Hematopoietic multipotent progenitor cell (in vitro differentiated cells): ENCODE data around the gene RGMB. TPM values are rescaled to one million over a fixed set of nuclear protein-coding genes. Genes with fewer than 3 reads are reported as not detected.

Experiments used
- DNase-seq, 3 donors: peaks; one replicate each; pipeline ENCODE4 v3.0.0-alpha.2; 2011 to 2015; ENCODE audit warnings: low read depth in 2 of 3, low spot score in 2 of 3
- total RNA-seq: library from RNA; depleted of rRNA; stranded (reverse); fragments of >200 nt; gene quantifications from one replicate; pipeline ENCODE4 v1.2.3, GENCODE V29; 2012

The RGMB gene
- total RNA-seq, 1 donor = under 0.01 TPM

DNA sequence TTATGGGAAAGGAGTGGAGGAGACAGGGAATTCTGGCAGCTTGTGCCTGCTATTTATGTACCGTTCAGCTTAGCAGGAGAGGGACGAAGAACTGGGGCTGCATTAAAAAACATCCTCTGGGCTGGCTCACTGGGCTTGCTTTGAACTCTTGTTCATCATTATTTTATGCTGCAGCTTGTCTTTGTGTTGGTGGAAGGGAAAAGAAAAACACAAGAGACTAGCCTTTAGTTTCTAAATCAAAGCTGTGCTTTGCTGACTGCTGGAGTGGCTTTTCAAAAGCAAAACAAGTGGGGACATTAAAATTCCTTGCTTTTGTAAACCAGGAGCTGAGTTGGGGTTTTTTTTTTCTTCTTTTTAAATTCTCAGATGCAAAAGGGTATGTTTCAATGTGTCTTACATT lies 5.9 kb upstream of the RGMB start:
- no peak for DNase-seq

DNA sequence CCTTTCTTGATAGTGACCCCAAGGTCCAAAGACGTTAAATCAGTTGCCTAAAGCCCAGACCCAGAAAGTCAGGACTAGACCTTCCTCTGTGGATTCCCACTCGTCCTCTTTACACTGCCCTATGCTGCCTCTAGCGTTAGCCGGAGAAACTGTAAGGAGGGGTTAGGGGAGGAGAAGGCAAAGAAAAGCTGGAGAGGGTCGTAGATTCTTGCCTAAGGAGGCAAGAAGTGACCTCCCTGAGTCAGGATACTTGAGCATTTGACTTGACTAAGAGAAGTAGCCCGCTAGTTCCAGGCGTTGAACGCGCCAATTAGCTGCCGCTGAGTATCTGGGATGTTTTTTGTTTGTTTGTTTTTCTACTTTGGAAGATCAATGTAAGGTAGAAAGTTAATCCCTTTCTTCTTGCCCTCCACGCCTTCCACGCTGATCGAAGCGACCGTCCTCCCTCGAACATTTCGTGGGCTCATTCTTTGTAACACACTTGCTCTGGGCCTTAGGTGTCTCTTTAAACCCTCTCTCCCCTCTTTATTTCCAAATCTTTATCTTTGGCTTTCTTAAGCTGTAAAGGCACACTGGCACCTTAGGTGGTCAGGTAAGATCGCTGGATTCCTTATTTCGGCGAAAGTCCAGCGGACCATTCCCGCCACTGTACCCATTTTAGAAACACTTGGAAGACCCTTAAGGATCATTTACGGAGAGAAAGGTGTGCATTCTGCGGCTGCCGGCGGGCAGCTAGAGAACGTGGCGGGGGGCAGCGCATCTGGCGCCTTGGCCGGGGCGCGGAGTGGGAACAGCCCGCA lies 5.1 kb upstream of the RGMB start:
- peak in 1 of 3 donors; percentile 43 for DNase-seq

GRCh38 chr5:98768960-98769209 lies 4.6 kb upstream of the RGMB start:
- no peak for DNase-seq

GRCh38 chr5:98769210-98769958 lies 4.1 kb upstream of the RGMB start:
- DNase-seq = peak in 2 of 3 donors; percentile 43 to 46

GRCh38 chr5:98769959-98770208 lies 3.6 kb upstream of the RGMB start:
- no peak for DNase-seq

- peak in 1 of 3 donors; percentile 57 for DNase-seq
Measured at GRCh38 chr5:98770209-98770910, 3.1 kb upstream of the RGMB start.

DNA sequence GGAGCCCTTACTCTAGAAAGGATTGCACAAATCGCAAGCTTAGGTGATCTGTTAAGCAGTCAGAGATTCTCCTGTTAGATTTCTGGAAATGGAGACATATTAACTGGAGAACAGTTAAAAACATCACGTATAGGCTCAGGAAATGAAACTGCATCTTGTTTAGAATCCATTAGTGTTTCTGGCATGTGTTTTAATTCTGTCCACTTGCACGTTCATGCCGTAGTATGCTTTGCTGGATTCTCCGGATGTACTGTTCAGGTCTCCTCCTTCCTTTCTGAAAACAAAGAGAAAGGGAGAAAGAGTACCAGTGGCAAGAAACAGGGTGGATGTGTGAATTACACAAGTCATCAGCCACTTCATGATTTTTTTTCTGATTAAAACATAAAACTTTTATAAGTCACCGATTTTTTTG lies 2.5 kb upstream of the RGMB start:
- no peak for DNase-seq

- DNase-seq = peak in 2 of 3 donors; percentile 82 to 91
Measured at GRCh38 chr5:98771382-98772109, 1.9 kb upstream of the RGMB start.

DNA sequence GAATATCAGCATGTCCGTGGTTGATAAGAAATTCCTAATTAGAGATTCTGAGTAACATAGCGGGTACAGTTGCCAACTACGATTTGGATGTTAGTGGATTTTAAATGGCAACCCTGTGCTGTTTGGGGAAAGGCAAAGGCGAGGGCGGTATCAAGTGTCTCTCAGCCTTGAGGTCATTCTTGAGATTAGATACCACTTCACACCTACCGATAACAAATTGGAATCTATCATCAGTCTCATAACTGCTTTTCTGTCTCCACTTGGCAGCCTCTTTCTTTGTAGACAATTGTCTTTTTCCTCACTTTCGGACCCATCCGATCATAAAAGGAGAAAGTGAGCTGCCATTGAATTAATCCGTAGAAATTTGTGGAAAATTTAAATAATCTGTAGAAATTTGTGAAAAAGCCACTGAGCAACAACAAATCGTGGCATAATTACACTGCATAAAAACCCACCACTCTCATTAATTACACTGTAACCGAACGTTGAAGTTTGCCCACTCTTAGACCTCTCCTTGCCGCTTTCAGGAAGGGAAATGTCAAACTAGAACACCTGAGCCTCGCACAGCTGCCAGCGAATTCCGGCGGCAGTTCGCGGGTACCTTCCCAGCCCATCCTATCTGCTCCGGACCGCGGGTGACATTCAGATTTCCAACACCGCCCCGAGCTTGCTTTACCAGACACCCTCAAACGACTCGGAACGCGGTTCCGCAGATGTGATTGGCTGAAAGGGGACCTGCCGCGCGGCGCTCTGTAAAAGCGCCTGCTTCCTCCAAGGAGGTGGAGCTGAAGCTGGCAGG lies 849 bp upstream of the RGMB start:
- DNase-seq = peak in 1 of 3 donors; percentile 25

GRCh38 chr5:98773214-98773463 lies 324 bp upstream of the RGMB start:
- no peak for DNase-seq

DNA sequence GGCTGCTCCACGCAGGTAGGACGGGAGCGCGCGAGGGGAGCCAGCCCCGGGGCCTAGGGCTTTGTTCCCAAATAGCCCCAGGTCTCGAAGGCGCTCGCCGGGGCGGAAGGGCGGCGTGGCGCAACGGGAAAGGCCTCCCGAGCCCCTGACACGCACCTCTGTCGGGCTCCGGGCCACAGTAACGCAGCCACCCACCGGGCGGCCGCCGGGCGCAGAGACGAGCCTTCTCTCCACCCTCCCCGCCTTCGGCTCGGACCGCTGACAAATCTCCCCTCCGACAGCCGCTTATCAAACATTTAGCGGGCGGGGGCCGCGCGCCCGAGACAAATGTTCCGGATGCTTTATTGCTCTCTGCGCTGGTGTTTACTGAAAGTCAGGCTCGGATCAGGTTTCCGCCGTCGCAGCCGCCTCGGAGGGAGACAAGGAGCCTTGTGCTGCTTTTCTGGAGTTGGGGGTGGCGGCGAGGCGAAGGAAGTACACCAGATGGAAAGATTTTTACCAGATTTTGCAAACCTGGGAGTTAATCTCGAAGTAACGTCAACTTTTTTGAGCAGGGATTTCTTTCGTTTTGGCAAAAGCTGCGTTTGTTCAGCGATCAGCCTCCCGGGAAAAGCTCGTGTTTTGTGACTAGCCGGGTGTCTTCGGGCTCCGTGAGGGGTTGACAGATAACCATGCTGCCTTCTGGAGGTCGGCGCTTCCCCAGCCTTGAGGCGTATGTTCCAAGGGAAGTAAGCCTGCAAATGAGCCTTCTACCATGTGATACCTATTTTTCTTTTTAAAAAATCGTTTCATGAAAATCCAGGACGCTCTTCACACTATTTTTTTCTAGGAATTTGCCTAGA lies 950 bp downstream of the RGMB start:
- DNase-seq = peak in 1 of 3 donors; percentile 33

DNA sequence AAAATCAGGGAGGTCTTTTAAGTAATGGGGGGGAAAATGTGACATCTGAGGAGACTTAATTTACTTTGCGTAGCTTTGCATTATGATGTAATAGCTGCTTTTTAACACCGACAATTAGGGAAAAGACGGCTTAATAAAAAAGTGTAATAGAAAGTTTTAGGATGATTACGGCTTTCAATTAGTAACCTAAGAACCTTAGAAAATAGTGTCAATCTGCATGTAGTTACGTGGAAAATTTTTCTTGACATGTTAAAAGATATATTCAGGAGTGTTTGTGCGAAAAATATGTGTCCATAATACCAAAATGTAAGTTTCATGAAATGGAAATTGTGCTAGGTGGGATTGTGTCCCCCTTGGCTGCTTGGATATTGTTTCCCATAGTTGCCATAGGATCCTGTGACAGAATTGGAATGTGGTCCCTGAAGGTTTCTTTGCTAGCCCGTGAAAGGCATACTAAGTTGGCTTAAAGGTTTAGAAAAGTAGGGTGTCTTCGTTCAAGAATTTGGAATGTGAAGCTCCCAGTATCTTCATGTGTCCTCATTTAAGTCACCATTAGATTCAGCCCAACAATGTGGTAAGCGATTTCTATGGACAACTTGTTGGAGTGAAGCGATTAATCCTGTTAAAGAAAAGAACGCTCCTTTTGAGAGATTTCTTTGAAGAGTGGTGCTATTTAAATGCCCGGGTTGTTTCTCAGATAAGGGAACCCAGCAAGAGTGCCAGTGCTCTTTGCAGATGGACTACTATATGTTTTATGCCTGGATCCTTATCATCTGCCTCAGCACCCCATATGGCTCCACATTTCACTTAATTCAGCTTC lies 2.0 kb downstream of the RGMB start:
- no peak for DNase-seq

DNA sequence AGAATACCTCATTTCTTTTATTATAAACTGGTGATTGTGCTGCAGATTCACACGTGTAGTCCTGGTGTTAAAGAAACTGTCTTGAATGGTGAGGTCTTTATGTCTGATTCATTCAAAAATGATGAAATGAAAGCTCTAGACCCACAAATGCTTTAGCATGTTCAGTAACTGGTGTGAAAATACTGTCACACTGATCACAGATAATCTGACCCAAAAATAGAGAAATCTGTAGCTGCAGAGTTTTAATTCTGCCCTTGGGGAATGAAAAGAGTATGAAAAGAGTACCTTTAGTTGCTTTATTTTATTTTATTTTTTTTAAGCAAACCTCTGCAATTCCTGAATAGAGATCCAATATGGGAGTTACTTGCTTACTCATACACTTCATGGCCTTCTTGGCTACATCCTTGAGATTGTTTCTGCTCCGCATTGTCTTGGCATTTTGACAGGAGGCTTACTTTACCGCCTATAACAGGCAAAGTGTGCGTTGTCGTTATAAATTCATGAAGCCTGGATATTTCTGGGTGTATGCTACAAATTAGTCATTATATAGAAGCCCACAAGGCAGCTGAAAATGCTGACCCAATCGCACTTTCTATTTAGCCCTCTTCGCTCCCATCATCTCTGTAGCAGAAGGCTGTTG lies 2.7 kb downstream of the RGMB start:
- no peak for DNase-seq

- no peak for DNase-seq
Measured at GRCh38 chr5:98777295-98777694, 3.8 kb downstream of the RGMB start.

DNA sequence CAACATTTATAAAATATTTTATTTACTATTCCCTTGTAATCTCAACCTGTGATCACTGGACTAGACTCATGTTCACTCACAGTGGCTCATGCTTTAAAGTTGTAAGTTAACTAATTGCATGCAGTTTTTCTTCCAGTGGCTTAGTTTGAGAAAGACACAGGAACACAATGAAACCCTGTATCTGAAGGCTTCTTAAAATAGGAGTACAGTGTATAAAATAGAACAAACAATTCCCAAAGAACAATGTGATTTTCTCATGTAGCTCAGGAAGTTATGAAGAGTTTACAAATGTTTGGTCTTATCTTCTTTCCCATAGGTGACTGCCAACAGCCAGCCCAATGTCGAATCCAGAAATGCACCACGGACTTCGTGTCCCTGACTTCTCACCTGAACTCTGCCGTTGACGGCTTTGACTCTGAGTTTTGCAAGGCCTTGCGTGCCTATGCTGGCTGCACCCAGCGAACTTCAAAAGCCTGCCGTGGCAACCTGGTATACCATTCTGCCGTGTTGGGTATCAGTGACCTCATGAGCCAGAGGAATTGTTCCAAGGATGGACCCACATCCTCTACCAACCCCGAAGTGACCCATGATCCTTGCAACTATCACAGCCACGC lies 5.9 kb downstream of the RGMB start:
- DNase-seq = no peak

DNA sequence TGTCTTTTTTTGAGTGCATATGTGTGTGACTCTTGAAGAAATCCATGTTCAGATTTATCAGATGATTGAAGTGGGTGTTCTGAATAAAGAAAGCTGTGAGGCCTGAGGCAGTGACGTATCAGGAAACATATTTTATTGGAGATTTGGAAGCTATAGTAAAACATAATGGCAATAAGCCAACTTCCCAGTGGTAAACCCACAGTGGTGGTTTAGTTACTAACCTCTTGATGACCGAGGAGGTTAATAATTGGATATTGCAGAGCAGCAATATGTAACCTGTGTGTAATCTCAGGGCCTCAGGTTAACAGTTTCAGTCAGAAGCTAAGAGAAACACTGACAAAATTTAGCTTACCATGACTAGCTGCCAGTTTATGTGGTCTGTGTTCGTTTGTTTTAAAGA lies 6.9 kb downstream of the RGMB start:
- DNase-seq = no peak

GRCh38 chr5:98781520-98781919 lies 8.1 kb downstream of the RGMB start:
- no peak for DNase-seq

- no peak for DNase-seq
Measured at GRCh38 chr5:98781964-98782363, 8.5 kb downstream of the RGMB start.
